GM19351 (cell line): ENCODE data around the gene VIPAS39.
A peak's percentile ranks its signal among the peaks of the same experiment; 100 is the strongest.

Experiments used
- ATAC-seq: cut with Tn5 transposase; IDR thresholded peaks from one replicate; pipeline ENCODE4 v1.9.1; 2021; ENCODE audit warnings: mild to moderate bottlenecking, moderate library complexity; ENCODE audit not compliant: unreplicated experiment

Gene VIPAS39

GRCh38 chr14:77406718-77407117 is 50.7 kb downstream of the VIPAS39 start:
- no peak for ATAC-seq

DNA sequence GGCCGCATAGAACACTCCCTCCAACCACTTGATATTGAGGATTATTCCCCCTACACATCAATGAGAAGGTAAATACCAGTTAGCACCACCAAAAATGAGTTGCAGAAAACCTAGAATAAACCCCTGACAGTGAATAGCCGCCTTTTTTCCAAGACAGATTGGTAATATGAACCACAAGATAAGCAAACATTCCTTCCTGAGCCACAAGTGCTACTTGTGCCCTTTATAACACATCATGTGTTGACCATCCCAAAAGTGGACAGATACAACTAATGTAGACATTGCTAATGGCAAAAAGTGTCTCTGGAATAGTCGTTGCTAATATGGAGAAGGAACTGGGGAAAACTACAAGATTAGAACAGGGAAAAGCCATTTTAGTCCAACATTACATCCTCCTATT is 51.3 kb downstream of the VIPAS39 start:
- ATAC-seq: no peak

DNA sequence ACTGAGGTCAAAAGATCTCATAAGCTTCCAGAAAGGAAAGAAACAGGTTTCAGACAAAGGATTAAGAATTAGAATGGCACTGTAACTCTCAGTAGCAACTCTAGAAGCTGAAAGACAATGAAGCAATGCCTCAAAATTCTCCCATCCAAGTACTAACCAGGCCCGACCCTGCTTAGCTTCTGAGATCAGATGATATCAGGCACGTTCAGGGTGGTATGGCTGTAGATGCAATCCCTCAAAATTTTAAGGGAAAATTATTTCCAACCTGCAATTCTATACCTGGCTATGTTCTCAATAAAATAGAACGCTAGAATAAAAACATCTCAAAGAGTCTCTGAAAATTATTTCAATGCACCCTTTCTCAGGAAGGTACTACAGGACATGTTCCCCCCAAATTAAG is 53.6 kb downstream of the VIPAS39 start:
- ATAC-seq: no peak

DNA sequence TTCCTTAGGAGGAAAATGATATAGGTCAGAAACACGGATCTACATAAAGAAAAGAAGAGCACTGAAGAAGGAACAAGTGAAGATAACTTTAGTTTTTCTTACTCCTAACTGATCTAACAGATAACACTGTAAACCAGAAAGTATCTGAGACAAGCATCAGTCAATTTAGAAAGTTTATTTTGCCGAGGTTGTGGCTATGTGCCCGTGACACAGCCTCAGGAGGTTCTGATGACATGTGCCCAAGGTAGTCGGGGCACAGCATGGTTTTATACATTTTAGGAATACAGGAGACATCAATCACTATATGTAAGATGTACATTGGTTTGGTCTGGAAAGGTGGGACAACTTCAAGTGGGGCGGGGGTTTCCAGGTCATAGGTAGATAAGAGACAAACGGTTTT is 57.2 kb downstream of the VIPAS39 start:
- ATAC-seq: no peak

- no peak for ATAC-seq
Measured at GRCh38 chr14:77390188-77390587, 67.2 kb downstream of the VIPAS39 start.

GRCh38 chr14:77378701-77379100 is 78.7 kb downstream of the VIPAS39 start:
- ATAC-seq: no peak

DNA sequence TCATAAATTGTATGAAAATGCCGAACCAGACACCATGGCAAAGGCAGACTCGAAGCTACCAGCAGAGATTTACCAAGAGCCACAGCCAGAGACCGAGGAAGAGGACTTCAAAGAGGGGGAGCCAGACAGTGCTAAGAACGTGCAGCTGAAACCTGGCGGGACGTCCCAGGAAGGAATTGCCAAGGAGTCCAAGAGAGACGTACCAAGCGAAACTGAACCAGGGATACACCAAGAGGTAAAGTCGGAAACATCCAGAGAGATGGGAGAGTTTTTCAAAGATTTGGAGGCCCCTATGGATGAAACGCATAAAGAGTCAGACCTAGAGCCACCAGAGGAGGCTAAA is 79.9 kb downstream of the VIPAS39 start:
- peak; percentile 3 for ATAC-seq

DNA sequence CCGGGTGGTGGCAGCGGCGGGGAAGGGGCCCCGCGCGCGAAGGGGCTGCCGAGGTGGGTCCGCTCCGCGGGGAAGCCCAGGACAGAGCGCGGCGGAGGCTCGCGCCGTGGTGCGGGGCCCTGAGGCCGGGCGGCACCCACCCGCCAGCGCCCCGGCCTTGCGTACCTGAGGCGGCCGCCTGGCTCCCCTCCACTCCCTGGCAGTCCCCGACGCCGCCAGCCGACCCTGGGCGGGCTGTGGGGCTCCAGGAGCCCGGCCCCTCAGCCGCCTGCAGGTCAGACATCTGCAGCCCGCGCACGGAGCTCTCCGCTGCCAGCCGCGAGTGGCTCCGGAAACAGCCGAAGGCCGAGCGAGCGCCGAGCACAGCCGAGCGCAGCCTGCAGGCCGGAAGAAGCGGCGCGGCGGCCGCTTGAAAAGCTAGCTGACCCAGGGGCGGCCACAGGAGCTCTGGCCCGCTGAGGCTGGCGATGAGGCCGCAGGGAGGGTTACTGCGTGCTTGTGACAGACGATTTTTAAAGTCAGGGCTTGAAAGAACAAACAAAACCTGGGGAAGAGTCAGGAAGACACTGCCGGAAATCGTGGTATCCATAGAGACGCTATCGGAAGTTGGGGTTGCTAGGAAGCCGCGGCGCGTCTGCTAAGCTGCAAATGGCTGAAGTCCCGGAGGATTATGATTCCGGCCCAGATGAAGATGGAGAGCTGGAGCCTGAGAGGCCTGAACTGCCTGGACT is 80.5 kb downstream of the VIPAS39 start, which contains the start of the genes SAMD15 and TMED8:
Gene SAMD15, plus strand, starts transcription at position 609 of the 731 bp plus-strand sequence. Its CDS starts 40 bp downstream, at position 649.
Gene TMED8, minus strand, starts transcription at position 324 of the 731 bp plus-strand sequence. Its CDS starts 41 bp downstream, at position 283.
- ATAC-seq: peak; percentile 84
